Measurements from ENCODE around the gene SEC22C. TPM values are rescaled to one million over a fixed set of nuclear protein-coding genes. Genes with fewer than 3 reads are reported as not detected.
"Not testable (repeated sequence)": the region's sequence is repeated elsewhere in the genome, so short reads cannot be mapped to it uniquely, and the experiment has no call there.

Gene SEC22C
- total RNA-seq, result 17.4 TPM

DNA sequence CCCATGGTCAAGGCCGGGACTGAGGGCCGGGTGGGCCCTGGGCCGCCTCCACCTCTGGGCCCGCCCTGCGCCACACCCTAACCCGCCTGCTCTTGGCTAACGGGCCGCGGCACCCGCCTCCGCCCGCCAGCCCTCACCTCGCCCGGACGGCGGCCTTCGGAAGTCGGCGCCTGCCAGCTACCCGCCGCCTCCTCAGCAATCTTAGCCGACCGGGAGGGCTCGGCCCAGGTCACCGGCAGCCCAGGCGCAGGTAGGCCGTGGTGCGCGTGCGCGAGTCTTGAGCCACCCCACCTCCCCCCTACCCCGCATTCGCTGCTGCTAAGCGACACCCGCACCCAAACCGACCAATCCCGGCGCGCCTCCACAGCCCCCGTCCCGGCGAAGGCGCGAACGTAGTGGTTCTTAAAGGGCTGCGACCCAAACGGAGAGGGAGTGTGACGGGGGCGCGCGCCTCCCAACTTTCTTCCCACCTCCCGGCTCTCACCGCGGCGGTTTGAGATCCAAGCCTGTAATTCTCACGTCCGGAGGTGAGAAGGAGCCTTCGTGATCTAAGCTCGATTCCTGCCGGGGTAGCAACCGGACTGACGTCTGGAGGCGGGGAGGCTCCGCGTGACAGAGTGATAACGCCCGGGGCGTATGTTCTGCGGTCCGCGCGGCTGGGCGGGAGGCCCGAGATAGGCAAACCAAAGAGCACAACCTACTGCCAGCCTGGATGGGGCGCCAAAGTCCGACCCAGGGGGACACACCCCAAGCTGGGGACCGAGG, at the start of gene SEC22C:
TSS of gene SEC22C (minus strand) at position 259 of the 765 bp plus-strand sequence. CDS start 12,921 bp downstream, outside the sequence.
- peak; percentile 95 for ATAC-seq

- ATAC-seq, result no peak
These were observed 31.7 kb upstream of the SEC22C start for GRCh38 chr3:42613462-42613861.

DNA sequence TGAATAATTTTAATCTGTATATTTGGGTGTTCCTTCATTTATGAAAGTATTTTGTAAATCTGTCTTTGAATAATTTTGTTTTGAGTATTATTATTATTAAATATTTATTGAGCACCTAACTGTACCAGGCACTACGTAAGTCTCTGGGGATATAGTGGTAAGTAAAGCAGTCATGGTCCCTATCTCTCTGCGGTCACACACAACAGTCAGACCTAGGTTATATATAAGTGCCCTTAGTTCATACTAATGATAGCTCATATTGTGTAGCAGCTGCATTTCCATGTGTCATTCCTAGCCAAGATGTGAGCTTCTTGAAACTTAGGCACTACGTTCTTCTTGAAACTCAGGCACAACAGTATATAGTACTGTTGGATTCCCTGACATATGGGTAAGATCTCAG, 31.2 kb upstream of the SEC22C start:
- no peak for ATAC-seq

GRCh38 chr3:42612217-42612616, 30.4 kb upstream of the SEC22C start:
- ATAC-seq, result no peak

DNA sequence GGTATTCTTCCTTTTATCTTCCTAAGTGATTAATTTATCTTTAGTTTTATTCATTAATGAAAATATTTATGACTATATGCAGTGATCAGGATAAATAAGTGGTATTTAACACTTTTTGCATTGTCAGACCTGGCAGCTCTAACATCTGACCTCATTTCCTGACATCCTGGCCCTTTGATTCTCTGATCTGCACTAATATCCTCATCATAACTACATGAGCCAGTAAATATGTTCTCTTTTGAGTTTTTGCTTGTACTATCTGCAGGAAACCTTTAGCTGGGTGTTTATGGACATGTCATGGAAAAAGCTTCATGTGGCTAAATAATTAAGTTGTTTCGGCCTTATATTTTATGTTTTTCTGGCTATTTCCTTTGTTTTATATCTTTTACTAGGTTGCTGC, 29.2 kb upstream of the SEC22C start:
- no peak for ATAC-seq

DNA sequence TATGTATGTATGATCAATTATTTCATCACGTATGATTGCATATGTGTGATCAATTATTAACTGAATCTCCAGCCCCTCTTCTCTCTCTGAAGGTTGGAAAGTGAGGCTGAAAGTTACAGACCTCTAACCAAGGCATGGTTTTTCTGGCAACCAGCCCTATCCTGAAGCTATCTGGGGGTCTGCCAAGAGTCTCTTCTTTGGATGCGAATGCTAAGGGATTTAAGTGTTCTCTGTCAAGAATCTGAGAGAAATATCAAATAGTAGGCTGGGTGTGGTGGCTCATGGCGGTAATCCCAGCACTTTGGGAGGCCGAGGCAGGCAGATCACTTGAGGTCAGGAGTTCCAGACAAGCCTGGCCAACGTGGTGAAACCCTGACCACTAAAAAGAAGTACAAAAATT, 26.8 kb upstream of the SEC22C start:
- ATAC-seq, result no peak

DNA sequence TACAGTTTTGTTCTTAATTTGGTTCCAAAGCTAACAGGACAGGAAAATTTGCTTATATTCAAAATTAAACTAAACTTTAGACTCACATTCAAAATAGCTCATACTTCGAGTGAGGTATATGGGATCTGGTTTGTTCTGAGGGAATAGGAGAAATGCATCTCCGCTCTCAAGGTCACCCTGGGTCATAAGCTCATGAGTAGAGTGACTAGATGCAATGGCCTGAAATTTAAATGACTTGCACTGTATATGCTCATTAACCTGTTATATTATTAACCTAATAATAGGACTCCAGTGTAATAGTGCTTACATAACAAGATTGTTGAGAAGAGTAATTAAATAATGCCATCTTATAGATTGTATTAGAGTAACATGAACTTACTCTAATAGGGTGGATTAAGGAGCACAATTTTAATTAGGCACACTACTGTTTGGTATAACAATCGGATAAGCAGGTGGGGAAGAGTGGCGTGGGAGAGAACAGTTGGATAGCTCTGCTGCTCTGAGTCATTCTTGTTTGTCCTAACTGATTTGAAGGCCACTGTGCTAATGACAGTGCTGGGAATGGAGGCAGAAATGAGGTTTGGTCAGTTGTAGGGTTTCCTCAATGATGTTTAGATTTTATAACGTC, 23.9 kb upstream of the SEC22C start:
- no peak for ATAC-seq

GRCh38 chr3:42602961-42603360, 21.2 kb upstream of the SEC22C start:
- ATAC-seq, result no peak

DNA sequence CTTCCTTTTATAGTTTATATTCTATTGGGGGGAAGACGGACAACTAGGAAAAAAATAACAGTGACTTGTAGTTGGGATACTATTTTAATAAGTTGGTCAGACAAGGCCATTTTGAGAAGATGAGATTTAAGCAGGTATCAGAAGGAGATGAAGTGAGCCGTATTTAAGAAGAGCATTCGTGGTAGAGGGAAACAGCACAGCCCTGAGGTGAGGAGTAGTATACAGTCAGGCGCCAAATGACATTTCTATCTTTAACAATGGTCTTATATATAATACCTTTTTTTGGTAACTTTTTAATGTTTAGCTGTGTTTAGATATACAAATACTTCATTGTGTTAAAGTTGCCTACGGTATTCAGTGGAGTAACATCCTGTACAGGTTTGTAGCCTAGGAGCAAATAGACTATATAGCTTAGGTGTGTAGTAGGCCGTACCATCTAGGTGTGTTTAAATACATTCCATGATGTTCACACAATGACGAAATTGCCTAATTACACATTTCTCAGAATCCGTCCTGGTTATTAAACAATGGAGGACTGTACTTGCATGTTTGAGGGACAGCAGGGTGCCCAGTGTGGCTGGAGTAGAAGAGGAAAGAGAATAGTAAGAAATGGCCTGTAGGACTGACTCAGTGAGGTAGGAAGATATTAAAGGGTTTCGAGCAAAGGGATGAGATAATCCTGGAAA, 20.3 kb upstream of the SEC22C start:
- no peak for ATAC-seq

- ATAC-seq, result peak; percentile 63
These were observed 19.4 kb upstream of the SEC22C start for GRCh38 chr3:42600958-42601675.

DNA sequence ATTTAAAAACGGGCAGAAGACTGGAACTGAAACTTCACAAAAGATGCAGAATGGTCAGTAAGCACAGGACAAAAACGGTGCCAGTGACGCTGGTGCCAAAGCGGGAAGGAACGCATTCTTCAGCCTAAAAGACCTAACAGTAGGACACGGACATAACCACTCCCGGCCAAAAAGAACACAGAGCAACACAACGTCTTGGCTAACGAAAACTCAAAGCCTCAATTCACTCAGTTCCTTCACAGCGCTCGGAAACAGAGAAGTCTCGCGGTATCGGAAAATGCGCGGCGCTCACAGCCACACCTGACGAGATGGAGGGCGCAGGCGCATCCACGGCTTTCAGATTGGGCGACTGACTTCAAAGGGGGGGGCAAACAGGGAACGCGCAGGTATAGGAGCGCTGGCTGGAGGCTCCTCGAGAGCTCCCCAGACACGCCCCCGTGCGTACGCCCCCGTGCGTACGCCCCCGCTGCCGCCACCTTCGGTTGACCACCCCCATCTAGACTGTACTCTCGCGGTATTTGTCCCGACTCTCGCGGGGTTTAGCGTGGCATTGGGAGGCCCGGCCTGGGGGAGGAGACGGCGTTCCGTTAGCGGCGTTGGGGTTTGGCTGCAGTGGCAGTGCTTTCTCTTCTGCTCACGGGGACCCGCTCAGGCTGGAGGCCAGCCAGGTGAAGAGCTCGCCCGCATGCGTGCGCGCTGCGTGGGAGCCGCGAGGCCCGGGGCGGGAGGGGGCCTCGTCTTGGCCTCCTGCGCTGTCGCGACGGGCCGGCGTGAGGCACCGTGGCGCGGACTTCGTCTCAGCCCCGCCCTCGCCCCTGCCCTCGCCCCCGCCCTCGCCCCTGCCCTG, 18.6 kb upstream of the SEC22C start, which contains the start of gene NKTR:
TSS of gene NKTR (plus strand) at position 576 of the 847 bp plus-strand sequence. CDS start 321 bp downstream, outside the sequence.
- ATAC-seq, result peak; percentile 98

GRCh38 chr3:42597098-42597497, 15.3 kb upstream of the SEC22C start:
- not testable (repeated sequence) for ATAC-seq

DNA sequence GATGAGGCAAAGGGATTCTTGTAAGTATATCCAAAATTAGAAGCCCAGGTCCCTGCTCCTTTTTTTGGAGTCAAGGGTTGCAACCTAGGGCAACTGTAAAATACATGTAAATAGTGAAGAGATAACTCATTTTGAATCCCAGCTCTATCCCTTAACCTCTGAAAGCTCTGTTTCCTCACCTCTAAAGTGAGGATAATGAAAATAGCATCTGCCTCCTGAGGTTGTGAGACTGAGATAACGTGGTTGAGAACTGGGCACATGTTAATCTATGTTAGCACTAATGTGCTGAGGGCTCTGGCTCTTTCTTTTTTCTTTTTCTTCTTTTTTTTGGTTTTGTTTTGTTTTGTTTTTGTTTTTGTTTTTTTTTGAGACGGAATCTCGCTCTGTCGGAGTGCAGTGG, 13.9 kb upstream of the SEC22C start:
- ATAC-seq, result no peak

GRCh38 chr3:42593635-42594034, 11.9 kb upstream of the SEC22C start:
- no peak for ATAC-seq

GRCh38 chr3:42591811-42592210, 10.0 kb upstream of the SEC22C start:
- peak; percentile 9 for ATAC-seq

DNA sequence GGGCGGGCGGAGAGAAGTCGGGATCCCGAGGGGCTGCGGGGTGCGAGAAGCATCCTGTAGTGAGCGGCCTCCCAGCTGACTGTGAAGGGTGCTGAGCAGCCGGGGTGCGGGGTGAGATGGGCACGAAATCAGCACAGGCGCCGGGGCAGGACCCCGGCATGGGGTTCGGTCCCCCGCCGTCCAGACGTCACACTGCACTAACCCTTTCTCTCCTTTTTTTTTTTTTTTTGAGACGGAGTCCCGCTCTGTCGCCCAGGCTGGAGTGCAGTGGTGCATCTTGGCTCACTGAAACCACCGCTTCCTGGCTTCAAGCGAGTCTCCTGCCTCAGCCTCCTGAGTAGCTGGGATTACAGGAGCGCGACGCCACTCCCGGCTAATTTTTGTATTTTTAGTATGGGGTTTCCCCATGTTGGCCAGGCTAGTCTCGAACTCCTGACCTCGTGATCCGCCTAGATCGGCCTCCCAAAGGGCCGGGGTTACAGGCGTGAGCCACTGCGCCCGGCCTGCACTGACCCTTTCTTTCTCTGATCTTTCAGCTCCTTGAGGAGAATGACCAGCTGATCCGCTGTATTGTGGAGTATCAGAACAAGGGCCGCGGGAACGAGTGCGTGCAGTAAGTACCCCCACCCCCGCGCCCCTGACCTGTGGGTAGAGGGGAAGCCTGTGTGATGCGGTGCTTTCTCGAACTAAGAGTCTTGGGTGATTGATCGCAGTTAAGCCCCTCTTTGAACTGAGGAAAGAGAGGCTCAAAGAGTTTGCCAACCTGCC, 9.4 kb upstream of the SEC22C start:
- peak; percentile 0 for ATAC-seq

DNA sequence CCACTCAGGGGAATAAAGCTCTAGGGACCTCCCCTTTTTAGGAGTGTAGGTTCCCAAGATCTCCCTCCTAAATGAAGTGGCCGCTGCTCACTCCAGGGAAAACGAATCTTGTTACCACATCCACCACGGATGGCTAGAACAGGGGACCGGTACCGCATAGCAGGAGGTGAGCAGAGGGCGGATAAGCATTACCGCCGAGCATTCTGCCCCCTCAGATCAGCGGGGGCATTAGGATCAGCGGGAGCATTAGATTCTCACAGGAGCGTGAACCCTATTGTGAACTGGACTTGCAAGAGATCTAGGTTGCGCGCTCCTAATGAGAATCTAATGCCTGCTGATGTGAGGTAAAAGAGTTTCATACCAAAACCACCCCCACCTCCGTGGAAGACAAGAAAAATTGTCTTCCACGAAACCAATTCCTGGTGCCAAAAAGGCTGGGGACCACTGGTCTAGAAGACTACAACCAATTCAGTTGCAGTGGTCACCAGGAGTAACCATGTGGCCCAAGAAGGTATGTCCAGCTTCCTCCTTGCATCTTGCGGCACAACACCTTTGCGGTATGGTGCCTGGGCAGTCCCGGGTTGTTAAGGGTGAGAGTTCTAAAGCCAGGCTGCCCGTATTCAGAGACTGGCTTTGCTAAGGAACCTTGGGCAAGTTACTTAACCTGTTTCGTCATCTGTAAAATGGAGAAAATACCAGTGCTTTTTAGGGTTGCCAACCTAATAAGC, 7.8 kb upstream of the SEC22C start:
- no peak for ATAC-seq

GRCh38 chr3:42588625-42589024, 6.9 kb upstream of the SEC22C start:
- ATAC-seq, result no peak

GRCh38 chr3:42582474-42583070, 805 bp upstream of the SEC22C start:
- no peak for ATAC-seq

GRCh38 chr3:42581400-42581708, 413 bp downstream of the SEC22C start:
- no peak for ATAC-seq
